GM12865 (cell line): ENCODE measurements around the gene AURKA.
"Not testable (repeated sequence)": the region's sequence is repeated elsewhere in the genome, so short reads cannot be mapped to it uniquely, and the experiment has no call there.

Experiments
- DNase-seq: peaks from one replicate; pipeline ENCODE4 v3.0.0; 2010; ENCODE audit warnings: low read depth
- H3K4me3 ChIP-seq: 2 replicates; pipeline ENCODE4 v1.5.1; 2011; ENCODE audit warnings: mild to moderate bottlenecking, low read depth, low read length, control low read depth
- CTCF ChIP-seq: IDR thresholded peaks from 2 replicates; pipeline ENCODE4 v1.5.1; 2011; ENCODE audit warnings: low read length, control low read depth, low read depth, inconsistent platforms; ENCODE audit not compliant: insufficient read depth; ENCODE audit errors: missing control alignments

Gene AURKA

GRCh38 chr20:56414842-56415765, 23.1 kb upstream of the AURKA start:
- no peak overlapping the region for H3K4me3 ChIP-seq

GRCh38 chr20:56412949-56413348, 20.9 kb upstream of the AURKA start:
- TF ChIP-seq CTCF: no peak
- no peak for DNase-seq
- H3K4me3 ChIP-seq: no peak overlapping the region

More at GRCh38 chr20:56414842-56415765, 23.1 kb upstream of the AURKA start:
- no peak for DNase-seq
- no peak for TF ChIP-seq CTCF

- no peak overlapping the region for H3K4me3 ChIP-seq
- no peak for DNase-seq
- TF ChIP-seq CTCF: no peak
These were observed 20.4 kb upstream of the AURKA start for GRCh38 chr20:56412473-56412790.

GRCh38 chr20:56411759-56412472, 19.9 kb upstream of the AURKA start, which contains the start of gene CASS4:
Gene CASS4, plus strand, starts transcription at chr20:56412260. Its CDS starts 199 bp downstream, at chr20:56412459.
- TF ChIP-seq CTCF: no peak
- H3K4me3 ChIP-seq: no peak within 1 kb of the TSS
- no peak for DNase-seq

- DNase-seq, H3K4me3 ChIP-seq: not testable (repeated sequence)
These were observed 19.3 kb upstream of the AURKA start for GRCh38 chr20:56411287-56411686.

- no peak for TF ChIP-seq CTCF
- DNase-seq: no peak
These were observed 17.9 kb upstream of the AURKA start for GRCh38 chr20:56409956-56410355.

GRCh38 chr20:56409521-56409920, 17.5 kb upstream of the AURKA start:
- no peak for TF ChIP-seq CTCF
- DNase-seq: no peak

More at GRCh38 chr20:56409956-56410355, 17.9 kb upstream of the AURKA start:
- no peak overlapping the region for H3K4me3 ChIP-seq

More at GRCh38 chr20:56409521-56409920, 17.5 kb upstream of the AURKA start:
- no peak overlapping the region for H3K4me3 ChIP-seq
